ENCODE measurements around the gene KRTAP7-1. TPM values are rescaled to one million over a fixed set of nuclear protein-coding genes. Genes with fewer than 3 reads are reported as not detected.

The KRTAP7-1 gene, protein sequence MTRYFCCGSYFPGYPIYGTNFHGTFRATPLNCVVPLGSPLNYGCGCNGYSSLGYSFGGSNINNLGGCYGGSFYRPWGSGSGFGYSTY
- total RNA-seq: not detected in 2 replicates

GRCh38 chr21:30829659-30830058 lies at the start of gene KRTAP7-1:
TSS of gene KRTAP7-1 (minus strand) at chr21:30829759. CDS start at chr21:30829698, 61 bp downstream.
- no peak for DNase-seq (ENCODE audit: extremely low read depth, low read depth, low spot score)

DNA sequence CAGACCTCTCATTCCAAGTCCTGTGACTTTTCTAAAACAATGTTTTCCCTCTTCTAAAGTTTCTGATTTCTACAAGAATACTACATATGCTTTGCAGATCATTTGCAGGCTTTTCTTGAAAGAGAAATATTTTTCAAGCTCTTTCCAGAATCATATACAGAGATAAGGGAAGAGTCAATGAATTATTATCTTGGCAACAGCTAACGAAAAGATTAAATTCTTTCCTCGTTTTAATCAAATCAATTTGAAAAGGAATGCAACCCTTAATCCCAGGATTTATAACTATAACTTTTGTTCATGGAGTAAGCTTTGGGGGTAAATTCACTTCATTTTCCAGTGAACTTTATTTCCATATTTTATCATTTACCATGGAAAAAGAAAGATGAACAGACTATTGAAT lies 45.0 kb upstream of the KRTAP7-1 start:
- no peak for DNase-seq (ENCODE audit: extremely low read depth, low read depth, low spot score)

- DNase-seq (ENCODE audit: extremely low read depth, low read depth, low spot score): no peak
Observed at GRCh38 chr21:30847627-30848500, 18.3 kb upstream of the KRTAP7-1 start.

DNA sequence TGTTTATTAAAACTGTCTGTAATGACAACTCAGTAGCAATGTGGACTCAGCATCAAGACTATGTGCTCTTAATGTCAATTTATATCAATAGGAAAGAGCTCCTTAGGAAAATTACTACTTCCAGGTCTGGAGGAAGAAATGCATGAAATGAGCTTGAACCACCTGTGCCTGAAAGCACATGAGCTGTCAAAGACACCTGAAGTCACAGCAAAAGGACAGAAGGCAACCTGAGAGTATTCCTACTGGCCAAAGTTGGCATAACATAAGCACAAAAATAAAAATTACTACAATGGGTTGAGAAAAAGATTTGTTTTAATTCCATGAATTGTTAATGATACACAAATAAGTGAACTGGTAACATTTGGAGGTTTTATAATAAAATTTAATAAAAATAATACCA lies 13.4 kb upstream of the KRTAP7-1 start:
- DNase-seq (ENCODE audit: extremely low read depth, low read depth, low spot score): no peak

DNA sequence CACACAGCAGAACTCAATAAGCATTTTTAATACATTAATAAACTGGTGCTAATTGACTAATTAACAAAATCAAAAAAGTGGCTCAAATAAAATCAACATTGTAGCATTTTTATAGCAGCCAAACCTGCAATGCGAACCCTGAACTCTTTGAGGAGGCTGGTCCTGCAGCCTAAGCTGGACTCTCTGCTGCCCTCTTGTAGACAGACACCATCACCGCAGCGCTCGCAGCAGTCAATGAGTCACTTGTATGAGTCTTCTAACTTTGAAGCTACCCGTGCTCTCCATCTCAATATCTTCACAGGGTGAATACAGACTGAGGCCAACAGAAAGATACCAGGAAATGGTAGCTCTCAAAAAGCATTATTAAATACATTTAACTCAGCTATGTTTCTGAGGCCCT lies 9.7 kb upstream of the KRTAP7-1 start:
- DNase-seq (ENCODE audit: extremely low read depth, low read depth, low spot score): no peak

- no peak for DNase-seq (ENCODE audit: extremely low read depth, low read depth, low spot score)
Observed at GRCh38 chr21:30838536-30838935, 9.0 kb upstream of the KRTAP7-1 start.

DNA sequence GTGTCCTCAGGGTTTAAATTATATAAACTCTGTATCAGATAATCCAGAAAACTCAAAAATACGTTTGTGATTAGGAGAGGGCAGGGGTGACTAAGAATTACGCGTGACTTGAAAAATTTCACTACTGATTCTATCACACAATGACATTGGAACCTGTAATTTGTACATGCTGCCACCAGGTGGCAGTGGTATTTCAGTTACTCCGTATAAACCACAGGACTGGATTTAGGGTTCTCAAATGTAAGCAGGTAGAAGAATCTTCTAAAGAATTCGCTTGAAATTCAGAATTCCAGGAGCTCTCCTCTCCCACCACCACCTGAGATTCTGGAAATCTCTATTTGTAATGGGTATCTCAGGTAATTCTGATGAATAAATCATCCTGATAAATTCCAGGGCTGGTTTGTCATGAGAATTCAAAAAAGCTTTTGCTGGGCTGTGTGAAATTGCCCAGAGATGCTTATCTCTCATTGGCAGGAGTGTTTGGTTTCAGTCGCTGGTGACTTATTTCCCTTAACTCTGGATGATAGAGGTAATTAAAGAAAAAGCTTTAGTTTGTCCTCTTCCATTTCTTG lies 1.7 kb upstream of the KRTAP7-1 start:
- no peak for DNase-seq (ENCODE audit: extremely low read depth, low read depth, low spot score)

- DNase-seq (ENCODE audit: extremely low read depth, low read depth, low spot score): no peak
Observed at GRCh38 chr21:30818837-30819610, 10.5 kb downstream of the KRTAP7-1 start.

DNA sequence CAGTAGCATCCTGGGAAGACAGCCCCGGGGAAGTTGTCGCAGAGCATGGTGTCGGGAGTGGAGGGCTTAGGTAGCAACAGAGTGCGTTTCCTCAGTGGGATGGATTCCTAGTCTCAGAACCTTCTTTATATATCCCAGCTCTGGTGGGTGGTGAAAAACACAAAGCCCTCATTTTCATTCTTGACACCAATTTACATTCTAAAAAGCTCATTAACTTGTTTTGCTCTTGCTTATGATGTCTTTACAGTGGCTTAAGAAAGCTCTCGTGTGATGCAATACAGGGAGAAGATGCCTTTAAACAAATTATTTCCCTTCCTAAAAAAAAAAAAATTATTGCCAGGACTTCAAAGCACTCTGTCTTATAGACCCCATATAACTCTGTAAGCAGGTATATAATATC lies 16.4 kb downstream of the KRTAP7-1 start, which contains the start of gene KRTAP8-1:
Gene KRTAP8-1, minus strand, starts transcription at position 101 of the 400 bp plus-strand sequence. Its CDS starts 54 bp downstream, at position 47.
- no peak for DNase-seq (ENCODE audit: extremely low read depth, low read depth, low spot score)

GRCh38 chr21:30800605-30801004 lies 29.0 kb downstream of the KRTAP7-1 start:
- DNase-seq (ENCODE audit: extremely low read depth, low read depth, low spot score): no peak

DNA sequence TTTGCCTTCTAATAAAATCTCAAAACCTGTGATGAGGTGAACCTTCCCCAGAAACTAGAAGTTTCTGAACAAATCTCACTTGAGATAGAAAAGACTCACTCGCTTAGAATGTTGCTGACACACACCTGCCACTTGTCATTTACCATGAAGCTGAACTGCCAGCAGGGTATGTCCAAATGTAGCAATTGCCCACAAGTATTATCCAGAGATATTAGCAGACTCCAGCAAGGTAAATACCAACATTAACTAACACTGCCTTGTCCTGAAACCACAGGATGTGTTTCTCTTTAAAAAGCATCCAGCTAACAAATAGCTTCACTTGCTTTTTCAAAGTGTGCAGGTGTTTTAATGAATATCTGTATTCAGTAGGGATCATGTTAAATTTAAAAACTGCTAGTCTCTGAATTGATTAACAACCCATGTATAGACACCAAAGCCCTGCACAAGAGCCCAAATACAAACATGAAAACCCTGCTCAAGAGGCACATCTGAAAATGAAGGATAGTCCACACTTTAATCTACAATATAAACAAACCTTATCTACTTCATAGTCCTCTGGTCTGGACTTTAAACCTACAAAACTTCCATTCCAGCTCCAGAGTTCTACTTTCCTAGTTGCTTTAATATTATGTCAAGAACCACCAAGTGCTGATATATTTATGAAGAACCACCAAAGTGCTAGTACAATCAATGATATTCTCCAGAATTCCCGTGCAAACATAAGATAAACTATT lies 35.8 kb downstream of the KRTAP7-1 start:
- DNase-seq (ENCODE audit: extremely low read depth, low read depth, low spot score): no peak

GRCh38 chr21:30779249-30779648 lies 50.3 kb downstream of the KRTAP7-1 start:
- DNase-seq (ENCODE audit: extremely low read depth, low read depth, low spot score): no peak

Other genes starting within 250 kb of the KRTAP7-1 start
- gene KRTAP22-2, start 239.4 kb downstream of the KRTAP7-1 start, total RNA-seq: not detected in 2 replicates
- not detected in 2 replicates for gene KRTAP6-3, start 237.3 kb downstream of the KRTAP7-1 start, total RNA-seq
- gene KRTAP6-2, start 230.9 kb downstream of the KRTAP7-1 start, total RNA-seq: not detected in 2 replicates
- gene KRTAP22-1, start 228.7 kb downstream of the KRTAP7-1 start, total RNA-seq: not detected in 2 replicates
- gene KRTAP6-1, start 215.8 kb downstream of the KRTAP7-1 start, total RNA-seq: not detected in 2 replicates
- gene KRTAP20-1, start 213.3 kb downstream of the KRTAP7-1 start, total RNA-seq: not detected in 2 replicates
- gene KRTAP20-4, start 209.1 kb downstream of the KRTAP7-1 start, total RNA-seq: not detected in 2 replicates
- not detected in 2 replicates for gene KRTAP20-2, start 194.6 kb downstream of the KRTAP7-1 start, total RNA-seq
- not detected in 2 replicates for gene KRTAP20-3, start 186.9 kb downstream of the KRTAP7-1 start, total RNA-seq
- not detected in 2 replicates for gene KRTAP21-3, start 111.0 kb downstream of the KRTAP7-1 start, total RNA-seq
- gene KRTAP21-2, start 82.5 kb downstream of the KRTAP7-1 start, total RNA-seq: not detected in 2 replicates
- gene KRTAP21-1, start 74.3 kb downstream of the KRTAP7-1 start, total RNA-seq: not detected in 2 replicates
- gene KRTAP8-1, start 16.5 kb downstream of the KRTAP7-1 start, total RNA-seq: not detected in 2 replicates
- not detected in 2 replicates for gene KRTAP11-1, start 51.8 kb upstream of the KRTAP7-1 start, total RNA-seq
- gene KRTAP19-8, start 208.7 kb upstream of the KRTAP7-1 start, total RNA-seq: not detected in 2 replicates